NCI-H345 (cell line): Measurements from ENCODE around the gene LEF1.
A peak's percentile ranks its signal among the peaks of the same experiment; 100 is the strongest.

Source experiments
- DNase-seq: peaks from one replicate; lab custom pipeline; 2025; lab: John Stamatoyannopoulos, UW

Gene LEF1

GRCh38 chr4:108168671-108169523 is at the start of gene LEF1:
Gene LEF1, minus strand, starts transcription at chr4:108168932. Its CDS starts 1,165 bp downstream, at chr4:108167767.
- DNase-seq, result peak; percentile 14

DNA sequence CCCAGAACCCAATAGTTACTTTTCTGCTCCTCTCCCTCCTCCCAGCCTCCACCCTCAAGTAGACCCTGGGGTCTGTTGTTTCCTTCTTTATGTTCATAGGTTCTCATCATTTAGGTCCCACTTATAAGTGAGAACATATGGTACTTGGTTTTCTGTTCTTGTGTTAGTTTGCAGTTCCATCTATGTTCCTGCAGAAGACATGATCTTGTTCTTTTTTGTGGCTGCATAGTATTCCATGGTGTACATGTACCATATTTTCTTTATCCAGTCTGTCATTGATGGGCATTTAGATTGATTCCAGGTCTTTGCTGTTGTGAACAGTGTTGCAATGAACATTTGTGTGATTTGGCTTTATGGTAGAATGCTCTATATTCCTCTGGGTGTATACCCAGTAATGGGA is 47.8 kb upstream of the LEF1 start:
- DNase-seq, result no peak

- DNase-seq, result no peak
These were observed 46.3 kb upstream of the LEF1 start for GRCh38 chr4:108215055-108215454.

- DNase-seq, result no peak
These were observed 45.0 kb upstream of the LEF1 start for GRCh38 chr4:108213723-108214122.

GRCh38 chr4:108213308-108213707 is 44.6 kb upstream of the LEF1 start:
- DNase-seq, result no peak

DNA sequence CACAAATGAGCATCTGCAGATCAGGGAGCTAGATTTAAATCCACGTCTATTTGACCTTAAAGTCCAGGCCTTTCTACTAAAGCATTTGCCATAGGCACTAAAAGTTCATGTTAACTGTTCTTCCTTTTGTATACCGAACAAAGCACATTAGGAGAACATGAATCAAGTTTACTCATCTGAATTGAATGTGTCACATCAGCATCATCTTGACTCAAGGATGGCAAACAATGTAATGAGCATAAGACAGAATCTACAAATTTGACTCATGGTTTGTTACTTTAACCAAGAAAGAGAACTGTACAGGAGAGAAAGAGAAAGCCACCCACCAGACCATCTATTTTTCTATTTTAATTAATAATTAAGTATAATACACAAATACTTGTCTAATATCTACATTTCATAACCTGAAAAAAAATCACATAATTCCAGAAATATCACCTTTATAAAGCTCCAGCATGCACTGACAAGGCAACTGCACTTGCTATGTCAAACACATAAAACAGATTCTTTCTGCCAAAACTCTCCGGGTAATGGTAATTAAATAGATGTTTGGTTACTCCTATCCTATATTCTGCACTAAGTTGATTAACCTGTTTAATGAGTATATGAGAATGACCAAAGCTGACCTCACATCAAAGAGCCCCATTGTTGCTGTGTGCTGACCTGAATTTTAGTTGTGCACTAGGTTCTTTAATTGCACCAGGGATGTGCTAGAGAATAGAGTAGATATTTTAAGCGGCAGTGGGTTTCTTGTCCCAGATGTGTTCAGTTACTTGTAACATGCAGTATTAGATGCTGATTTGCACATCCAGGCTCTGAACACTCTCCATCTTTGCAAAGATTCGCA is 42.5 kb upstream of the LEF1 start:
- DNase-seq, result no peak

DNA sequence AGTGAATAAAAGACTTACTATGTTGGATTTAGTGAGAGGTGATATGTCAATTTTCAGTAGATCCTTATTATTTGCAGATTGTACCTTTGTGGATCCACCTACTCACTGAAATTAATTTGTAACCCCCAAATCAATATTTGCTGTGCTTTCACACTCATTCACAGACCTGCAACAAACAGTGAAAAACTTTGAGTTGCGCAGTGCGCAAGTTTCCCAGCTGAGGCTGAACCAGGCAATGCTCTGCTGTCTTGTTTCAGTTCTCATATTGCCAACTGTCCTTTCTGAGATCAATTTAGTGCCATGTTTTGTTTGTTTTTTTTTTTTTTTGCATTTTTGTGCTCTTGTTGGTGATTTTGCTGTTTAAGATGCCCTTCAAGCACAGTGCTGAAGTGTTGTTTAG is 40.8 kb upstream of the LEF1 start:
- no peak for DNase-seq

GRCh38 chr4:108205859-108206258 is 37.1 kb upstream of the LEF1 start:
- DNase-seq, result no peak

DNA sequence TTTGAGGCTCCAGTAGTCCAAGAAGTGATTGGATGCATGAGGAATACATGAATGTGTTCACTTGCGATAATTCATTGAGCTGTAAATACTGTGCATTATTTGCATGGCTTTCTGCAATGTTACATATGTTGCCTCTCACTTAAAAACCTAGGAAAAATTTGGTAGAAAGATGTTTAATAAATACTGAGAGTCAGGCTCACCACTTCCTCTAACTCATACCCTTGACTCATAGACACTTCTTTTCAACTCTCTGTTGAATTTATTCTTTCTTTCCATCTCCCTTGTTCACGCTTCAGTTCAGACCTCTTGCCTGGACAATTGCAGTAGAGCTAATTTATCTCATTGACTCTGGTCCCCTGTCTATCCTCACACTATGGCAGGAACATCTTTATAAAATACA is 35.8 kb upstream of the LEF1 start:
- no peak for DNase-seq

GRCh38 chr4:108203377-108203776 is 34.6 kb upstream of the LEF1 start:
- no peak for DNase-seq

GRCh38 chr4:108201774-108202173 is 33.0 kb upstream of the LEF1 start:
- no peak for DNase-seq

DNA sequence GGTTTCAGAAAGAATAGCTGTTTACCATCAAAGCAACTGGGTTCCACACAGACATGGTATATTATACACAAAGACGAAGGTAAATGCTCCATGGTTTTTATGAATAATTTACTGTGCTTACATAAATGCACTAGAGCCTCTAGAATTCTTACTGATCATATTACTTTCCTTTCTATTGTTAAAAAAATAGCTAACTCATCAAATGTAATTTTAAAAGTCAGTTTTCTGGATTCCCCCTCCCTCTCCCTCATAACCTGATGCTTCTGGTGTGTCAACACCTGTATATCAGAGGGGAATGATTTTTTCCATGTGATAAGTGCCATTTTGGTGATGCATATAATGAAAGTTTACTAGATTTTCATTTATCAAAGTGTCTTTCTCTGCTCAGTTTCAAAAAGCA is 31.1 kb upstream of the LEF1 start:
- no peak for DNase-seq

GRCh38 chr4:108193886-108194672 is 25.3 kb upstream of the LEF1 start:
- no peak for DNase-seq

DNA sequence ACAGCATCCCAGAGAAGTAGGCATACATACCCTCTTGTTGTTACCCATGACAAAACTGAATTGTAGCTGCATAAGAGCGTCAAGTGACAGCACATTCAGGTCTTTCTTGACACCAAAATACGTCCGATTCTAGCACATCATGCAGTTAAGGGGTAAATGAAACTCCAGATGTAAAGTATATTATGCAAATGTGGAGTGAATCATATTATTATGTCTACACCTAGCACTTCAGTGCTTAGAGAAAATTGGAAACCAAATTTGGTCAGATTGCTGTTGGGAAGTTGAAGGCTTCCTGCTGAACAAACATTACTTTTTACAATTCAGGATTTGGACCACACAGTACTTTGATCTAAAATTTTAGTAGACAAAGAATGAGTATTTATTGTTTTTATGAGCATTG is 24.2 kb upstream of the LEF1 start:
- no peak for DNase-seq

GRCh38 chr4:108192056-108192455 is 23.3 kb upstream of the LEF1 start:
- DNase-seq, result peak; percentile 85

DNA sequence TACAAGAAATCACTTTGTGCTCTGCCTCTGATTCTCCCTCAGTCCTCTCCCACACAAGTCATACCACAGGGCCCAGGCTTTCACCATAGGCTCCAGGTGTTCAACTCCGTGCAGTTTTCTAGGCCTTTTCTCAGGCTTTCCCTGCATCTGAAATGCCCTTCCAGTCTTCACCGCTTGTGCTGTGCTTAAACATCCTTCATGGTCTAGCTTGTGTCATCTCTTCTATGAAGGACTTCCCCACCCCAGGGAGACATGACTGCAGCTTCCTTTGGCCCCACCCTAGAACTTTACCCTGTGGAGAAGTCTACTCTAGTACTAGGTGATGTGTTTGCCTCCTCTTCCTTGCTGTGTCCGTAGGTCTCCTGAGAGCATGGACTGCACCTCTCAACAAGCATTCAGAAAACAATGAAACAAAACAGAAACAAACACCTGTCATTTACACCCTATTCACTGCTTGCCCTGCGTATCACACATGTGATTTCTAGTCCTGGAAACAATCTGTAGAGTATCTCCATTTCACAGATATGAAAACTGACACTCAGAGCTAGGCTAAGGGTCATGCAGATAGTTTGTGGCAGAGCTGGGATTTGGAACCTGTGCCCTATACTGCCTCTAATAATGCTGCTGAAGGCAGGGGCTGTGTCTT is 22.7 kb upstream of the LEF1 start:
- DNase-seq, result no peak

GRCh38 chr4:108188770-108189169 is 20.0 kb upstream of the LEF1 start:
- DNase-seq, result no peak

- no peak for DNase-seq
These were observed 16.5 kb upstream of the LEF1 start for GRCh38 chr4:108185252-108185651.

DNA sequence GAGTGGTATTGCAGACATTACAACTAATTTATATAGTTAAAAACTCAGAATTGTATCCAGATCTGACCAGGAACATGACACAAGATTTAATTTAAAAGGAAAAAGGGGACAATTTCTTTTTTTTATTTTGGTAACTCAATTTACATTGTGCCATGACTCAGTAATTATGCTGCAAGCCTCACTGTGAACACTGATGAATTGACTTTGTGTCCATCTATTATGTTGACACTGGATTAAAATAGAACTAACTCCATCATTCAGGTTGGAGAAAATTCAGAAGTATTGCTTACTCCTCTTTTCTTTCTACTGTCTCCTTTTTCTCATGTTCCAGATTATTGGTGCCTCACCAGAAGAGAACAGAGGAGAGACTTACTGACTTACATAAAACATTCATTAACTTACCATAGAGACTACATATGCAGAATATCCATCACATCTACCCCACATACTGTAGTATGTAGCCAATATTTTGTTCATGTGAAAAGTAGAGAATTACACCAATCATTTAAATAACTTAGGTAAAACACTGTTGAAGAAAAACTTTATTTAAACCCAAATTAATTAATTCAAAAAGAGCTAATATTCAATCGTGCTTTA is 15.8 kb upstream of the LEF1 start:
- DNase-seq, result no peak

GRCh38 chr4:108181704-108182103 is 13.0 kb upstream of the LEF1 start:
- no peak for DNase-seq

- DNase-seq, result no peak
These were observed 11.8 kb upstream of the LEF1 start for GRCh38 chr4:108180513-108180912.
